CD4-positive, alpha-beta T cell treated with Interleukin-15 for 4 hours (primary cell): ENCODE data around the gene IFI27L1.

Experiments used
- DNase-seq: peaks from one replicate; pipeline ENCODE4 v3.0.0-alpha.2; 2020; ENCODE audit warnings: low spot score

The IFI27L1 gene, protein sequence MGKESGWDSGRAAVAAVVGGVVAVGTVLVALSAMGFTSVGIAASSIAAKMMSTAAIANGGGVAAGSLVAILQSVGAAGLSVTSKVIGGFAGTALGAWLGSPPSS

DNA sequence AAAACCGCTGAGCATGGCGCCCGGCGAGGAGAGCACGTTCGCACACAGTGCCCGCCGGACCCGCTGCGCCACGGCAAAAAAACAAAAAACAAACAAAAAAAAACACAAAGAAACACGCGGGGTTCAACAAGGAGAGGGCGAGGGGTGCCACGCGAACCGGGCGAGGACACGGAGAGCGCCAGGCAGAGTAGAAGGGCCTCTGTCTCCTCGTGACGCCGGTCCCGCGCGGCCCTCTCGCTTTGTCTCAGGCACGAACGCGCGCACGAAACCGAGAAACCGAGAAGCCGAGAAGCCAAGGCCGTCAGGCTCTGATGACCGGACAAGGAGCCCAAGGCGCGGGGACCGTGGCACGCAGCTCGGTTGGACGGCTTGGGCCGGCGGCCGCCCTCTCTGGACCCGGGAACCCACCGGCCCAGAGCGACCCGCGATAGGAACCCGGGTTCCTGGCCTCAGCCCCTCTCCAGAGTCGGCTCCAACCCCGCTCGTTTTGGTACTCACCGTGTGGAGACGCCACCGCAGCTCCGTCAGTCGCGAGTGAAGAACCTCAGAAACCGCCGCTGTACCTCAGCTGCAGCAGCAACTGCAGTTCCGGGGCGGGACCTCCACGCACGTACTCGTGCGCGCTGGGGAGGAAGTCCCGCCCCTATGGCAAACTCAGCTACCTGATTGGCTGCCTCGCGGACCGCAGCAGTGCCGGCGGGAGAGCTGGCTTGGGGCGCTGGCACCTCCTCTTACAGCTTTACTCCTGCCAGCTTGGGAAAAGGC lies at the start of gene IFI27L1, which contains the start of gene DDX24:
TSS of gene IFI27L1 (plus strand) at position 690 of the 765 bp plus-strand sequence. CDS start 15,628 bp downstream, outside the sequence.
TSS of gene DDX24 (minus strand) at position 582 of the 765 bp plus-strand sequence. CDS start 1,460 bp downstream, outside the sequence.
- peak; percentile 96 for DNase-seq

DNA sequence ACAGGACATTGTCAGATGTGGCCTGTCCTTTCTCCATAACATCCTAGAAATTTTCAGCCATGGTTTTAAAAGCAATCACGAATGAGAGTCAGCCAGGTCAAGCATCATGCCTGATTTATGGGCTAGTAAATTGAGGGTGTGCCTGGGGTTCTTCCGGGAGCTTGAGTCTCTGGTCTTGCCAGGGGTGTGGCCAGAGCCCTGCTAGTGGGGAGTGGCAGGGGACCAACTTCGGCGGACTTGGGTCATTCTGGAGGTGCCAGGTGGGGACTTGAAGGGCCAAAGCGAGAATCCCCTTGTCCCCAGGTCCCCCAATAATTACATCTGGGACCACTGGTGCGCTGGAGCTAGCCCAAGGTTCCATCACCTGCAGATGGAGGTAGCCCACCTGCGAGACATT lies 49.2 kb upstream of the IFI27L1 start:
- DNase-seq: no peak

GRCh38 chr14:94034886-94035285 lies 46.2 kb upstream of the IFI27L1 start:
- no peak for DNase-seq

DNA sequence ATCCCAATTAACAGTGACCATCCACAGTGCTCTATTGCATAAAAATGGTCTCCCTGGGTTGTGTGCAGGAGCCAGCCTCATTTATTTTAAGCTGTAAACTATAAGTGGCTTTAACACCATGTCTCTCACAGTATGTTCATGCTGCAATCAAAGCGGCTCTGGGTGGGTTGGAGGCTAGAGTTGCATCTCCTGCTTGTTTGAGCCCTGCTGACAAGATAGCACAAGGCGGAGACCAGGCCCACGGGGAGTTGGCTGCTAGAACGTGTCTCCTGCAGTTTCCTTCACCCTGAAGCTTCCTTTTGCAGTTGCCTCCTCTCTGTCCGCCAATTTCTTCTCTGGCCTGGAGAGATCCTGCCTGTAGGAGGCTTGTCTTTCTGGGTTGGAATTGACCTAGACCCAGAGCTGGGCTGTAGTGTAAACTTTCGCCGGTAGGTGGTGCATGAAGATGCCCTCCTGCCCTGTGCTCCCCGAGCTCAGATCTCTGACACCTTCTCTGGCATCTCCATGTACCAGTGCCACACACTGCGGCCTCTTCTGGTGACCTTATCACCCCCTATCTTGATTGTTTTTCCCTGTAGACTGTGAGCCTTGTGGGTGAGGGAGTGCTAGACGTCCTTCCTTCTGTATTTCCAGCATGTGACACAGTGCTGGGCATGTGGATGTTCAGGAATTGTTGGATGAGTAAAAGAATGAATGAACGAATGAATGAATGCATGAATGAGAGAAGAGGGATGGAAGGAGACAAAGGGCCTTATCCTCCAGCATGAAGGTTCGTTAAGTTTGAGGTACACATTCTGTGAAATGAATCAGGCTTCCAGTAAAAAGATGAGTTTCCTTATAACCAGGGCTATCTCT lies 44.6 kb upstream of the IFI27L1 start:
- DNase-seq: peak; percentile 75

- no peak for DNase-seq
These were observed 43.2 kb upstream of the IFI27L1 start for GRCh38 chr14:94037954-94038353.

GRCh38 chr14:94038510-94038909 lies 42.6 kb upstream of the IFI27L1 start:
- no peak for DNase-seq

GRCh38 chr14:94038921-94039629 lies 42.0 kb upstream of the IFI27L1 start:
- no peak for DNase-seq

DNA sequence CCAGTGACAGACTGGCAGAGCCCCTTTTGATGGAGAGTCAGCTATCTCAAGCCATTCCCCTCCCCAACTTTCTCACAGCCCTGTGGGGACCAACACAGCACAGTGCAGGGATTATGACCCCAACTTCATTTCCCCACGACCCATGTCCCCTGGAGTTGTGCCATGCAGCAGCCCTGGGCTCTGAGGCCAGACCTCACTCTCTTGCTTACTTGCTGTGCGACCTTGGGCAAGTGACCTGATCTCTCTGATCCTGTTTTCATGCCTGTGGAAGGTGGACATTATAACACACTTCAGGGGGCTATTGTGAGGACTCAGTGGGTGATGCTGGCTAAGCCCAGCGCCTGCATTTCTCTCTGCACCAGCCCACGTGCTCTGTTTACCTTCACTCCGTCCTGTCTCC lies 40.9 kb upstream of the IFI27L1 start:
- DNase-seq: no peak

DNA sequence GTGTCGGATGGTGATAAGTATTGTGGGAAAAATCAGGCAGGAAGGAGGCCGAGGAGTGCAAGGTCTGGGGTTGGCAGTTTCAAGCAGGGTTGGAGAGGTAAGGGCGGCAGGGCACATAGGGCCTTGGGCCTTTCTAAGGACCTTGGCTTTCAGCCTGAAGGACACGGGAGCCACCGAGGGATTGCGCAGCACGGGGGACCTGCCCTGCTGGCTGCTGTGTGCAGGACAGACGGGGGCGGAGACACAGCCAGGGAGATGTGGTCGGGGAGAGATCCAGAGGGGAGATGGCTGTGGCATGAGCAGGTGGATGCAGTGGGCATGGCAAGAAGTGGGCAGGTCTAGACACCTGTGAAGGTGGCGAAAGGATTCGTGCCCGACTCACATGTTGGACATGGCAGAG lies 40.3 kb upstream of the IFI27L1 start:
- no peak for DNase-seq

GRCh38 chr14:94041551-94042346 lies 39.4 kb upstream of the IFI27L1 start:
- DNase-seq: no peak

GRCh38 chr14:94042433-94043091 lies 38.5 kb upstream of the IFI27L1 start:
- DNase-seq: no peak

- DNase-seq: no peak
These were observed 37.9 kb upstream of the IFI27L1 start for GRCh38 chr14:94043111-94043755.

- no peak for DNase-seq
These were observed 37.2 kb upstream of the IFI27L1 start for GRCh38 chr14:94043756-94044475.

- no peak for DNase-seq
These were observed 36.5 kb upstream of the IFI27L1 start for GRCh38 chr14:94044476-94045091.

DNA sequence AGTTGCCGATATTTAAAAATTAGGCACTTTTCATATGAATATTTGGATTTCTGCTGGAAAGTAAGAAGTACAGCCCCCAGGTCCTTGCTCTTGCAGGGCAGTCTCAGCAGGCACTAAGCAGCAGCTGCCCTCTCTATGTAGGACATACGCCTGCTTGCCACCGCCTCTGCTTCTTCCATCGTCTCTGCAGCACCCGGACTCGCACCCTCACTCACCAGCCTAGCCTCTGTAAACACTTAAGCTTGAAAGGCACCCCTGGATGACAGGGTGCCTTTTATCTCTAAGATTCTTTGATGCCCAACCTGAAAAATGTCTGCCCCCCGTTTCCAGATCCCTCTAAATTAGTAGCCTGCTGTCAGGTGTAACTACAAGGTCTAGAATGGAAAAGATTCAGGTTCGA lies 36.0 kb upstream of the IFI27L1 start:
- no peak for DNase-seq

DNA sequence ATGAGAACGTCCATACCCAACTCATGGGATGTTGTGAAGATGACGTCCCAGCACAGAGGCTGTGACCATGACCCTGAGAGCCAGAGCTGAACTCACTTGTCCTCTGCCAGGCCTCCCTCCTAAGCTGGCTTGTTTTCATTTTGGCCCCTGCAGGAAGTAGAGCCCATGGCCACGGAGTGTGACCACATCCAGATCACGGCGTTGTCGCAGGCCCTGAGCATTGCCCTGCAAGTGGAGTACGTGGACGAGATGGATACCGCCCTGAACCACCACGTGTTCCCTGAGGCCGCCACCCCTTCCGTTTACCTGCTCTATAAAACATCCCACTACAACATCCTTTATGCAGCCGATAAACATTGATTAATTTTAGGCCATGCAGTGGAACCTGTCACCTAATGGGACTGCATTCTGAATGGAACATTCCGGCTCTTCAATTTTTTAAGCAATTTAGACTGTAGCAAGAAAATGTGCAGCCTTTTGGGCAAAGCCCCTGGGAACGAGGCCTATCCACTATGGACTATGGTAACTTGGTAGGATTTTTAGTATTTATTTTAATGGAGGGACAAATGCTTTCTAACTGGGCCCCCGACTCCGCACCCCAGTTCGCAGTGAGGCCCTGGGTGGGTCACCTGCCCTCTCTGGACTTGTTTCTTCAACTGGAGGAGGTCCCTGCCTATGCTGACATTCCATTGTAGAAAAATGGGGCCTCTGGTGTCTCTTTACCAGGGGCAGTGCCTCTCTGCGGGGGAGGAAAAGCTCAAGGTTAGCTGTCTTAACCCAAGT lies 35.4 kb upstream of the IFI27L1 start:
- DNase-seq: no peak

- no peak for DNase-seq
These were observed 34.3 kb upstream of the IFI27L1 start for GRCh38 chr14:94046696-94047250.

- DNase-seq: no peak
These were observed 33.5 kb upstream of the IFI27L1 start for GRCh38 chr14:94047581-94047980.
